K562 (cell line): ENCODE measurements around the gene ARMH1. TPM values are rescaled to one million over a fixed set of nuclear protein-coding genes. Genes with fewer than 3 reads are reported as not detected.

Source experiments
- CHD1 ChIP-seq: fragments of 200-600 bp; sonication (generic); IDR thresholded peaks from one replicate; pipeline ENCODE4 v1.6.1; 2012; ENCODE audit warnings: mild to moderate bottlenecking, moderate library complexity, low read length, inconsistent platforms
- CREB5 ChIP-seq: fragments of 250-450 bp; sonication (Bioruptor Pico); IDR thresholded peaks from 2 replicates; pipeline ENCODE4 v1.5.0; 2020; ENCODE audit warnings: mild to moderate bottlenecking
- DPF2 ChIP-seq: fragments of 450-650 bp; IDR thresholded peaks from 2 replicates; pipeline ENCODE4 v1.6.1; 2016
- HBP1 ChIP-seq: fragments of 450-650 bp; formaldehyde crosslinking; IDR thresholded peaks from 2 replicates; pipeline ENCODE4 v1.4.0; 2022; ENCODE audit warnings: missing genetic modification characterization
- HSF4 ChIP-seq: fragments of 250-450 bp; sonication (Bioruptor Pico); IDR thresholded peaks from 2 replicates; pipeline ENCODE4 v2.1.2; 2022; ENCODE audit warnings: mild to moderate bottlenecking, moderate library complexity, borderline replicate concordance
- JUNB ChIP-seq: fragments of 450-650 bp; formaldehyde crosslinking; conservative IDR thresholded peaks from 2 replicates; pipeline ENCODE4 v1.4.0; 2020; ENCODE audit warnings: mild to moderate bottlenecking
- KDM4B ChIP-seq, 2 experiments: fragments of 450-650 bp in 1 of 2; sonication (generic) in 1 of 2; IDR thresholded peaks; 2 replicates each; pipeline ENCODE4 v1.6.1; 2016 to 2017; ENCODE audit warnings: borderline replicate concordance in 2 of 2, antibody characterized with exemption in 1 of 2, low read depth in 1 of 2, mild to moderate bottlenecking in 1 of 2
- MCM7 ChIP-seq, 2 experiments: fragments of 450-650 bp; IDR thresholded peaks; 2 replicates each; pipeline ENCODE4 v1.6.1; 2016 to 2018
- NCOA1 ChIP-seq: fragments of 450-650 bp; IDR thresholded peaks from 2 replicates; pipeline ENCODE4 v1.6.1; 2016; ENCODE audit warnings: low read depth
- NFE2 ChIP-seq: IDR thresholded peaks from 2 replicates; pipeline ENCODE4 v1.6.1; 2014; ENCODE audit warnings: antibody characterized with exemption, low read depth
- PML ChIP-seq: IDR thresholded peaks from 2 replicates; pipeline ENCODE4 v1.6.1; 2012; ENCODE audit warnings: low read length, inconsistent platforms
- SOX6 ChIP-seq: fragments of 450-650 bp; IDR thresholded peaks from 2 replicates; pipeline ENCODE4 v1.6.1; 2014; ENCODE audit warnings: mild to moderate bottlenecking
- SP2 ChIP-seq: IDR thresholded peaks from 2 replicates; pipeline ENCODE4 v1.6.1; 2011; ENCODE audit warnings: mild to moderate bottlenecking, low read depth, low read length, moderate library complexity; ENCODE audit not compliant: poor library complexity, severe bottlenecking; ENCODE audit errors: extremely low read depth
- TAF1 ChIP-seq: IDR thresholded peaks from 2 replicates; pipeline ENCODE4 v1.6.1; 2011; ENCODE audit warnings: mild to moderate bottlenecking, low read length, moderate library complexity; ENCODE audit not compliant: insufficient read depth, control insufficient read depth, severe bottlenecking; ENCODE audit errors: extremely low read depth
- TBP ChIP-seq: optimal IDR thresholded peaks from 2 replicates; pipeline ENCODE3; 2011; ENCODE audit warnings: low read depth, low read length, improper control_type of control experiment
- TCF3 ChIP-seq: sonication (generic); formaldehyde crosslinking; IDR thresholded peaks from 2 replicates; pipeline ENCODE4 v1.4.0; 2020; ENCODE audit warnings: mild to moderate bottlenecking, missing genetic modification reagents
- THRAP3 ChIP-seq: fragments of 450-650 bp; IDR thresholded peaks from 2 replicates; pipeline ENCODE4 v1.6.1; 2016; ENCODE audit warnings: mild to moderate bottlenecking, inconsistent platforms, borderline replicate concordance
- ZBTB7A ChIP-seq: IDR thresholded peaks from 2 replicates; pipeline ENCODE4 v1.6.1; 2011; ENCODE audit warnings: low read depth, mild to moderate bottlenecking, low read length, moderate library complexity, borderline replicate concordance; ENCODE audit not compliant: control insufficient read depth
- ZNF197 ChIP-seq: fragments of 200-800 bp; sonication (Bioruptor generic); IDR thresholded peaks from 2 replicates; pipeline ENCODE4 v1.6.1; 2016; ENCODE audit warnings: low read depth, missing genetic modification characterization, missing compliant biosample characterization
- ZNF324 ChIP-seq: fragments of 250-450 bp; sonication (Bioruptor Pico); IDR thresholded peaks from 2 replicates; pipeline ENCODE4 v1.4.0; 2020; ENCODE audit warnings: mild to moderate bottlenecking
- polyA plus RNA-seq, 8 experiments: library from polyadenylated mRNA; depleted of rRNA in 4 of 8; stranded (reverse) in 5 of 8; unstranded in 3 of 8; fragments of >200 nt; fragmentation: Nextera tagmentation in 2 of 8; fragmentation: Illumina TruSeq in 1 of 8; extraction: Ambion mirVana in 2 of 8; extraction: Trizol in 1 of 8; gene quantifications; 2 replicates each; pipeline versions ENCODE4 v1.2.1 to v1.2.3, GENCODE V29; 2011 to 2014; ENCODE audit warnings: inconsistent platforms in 1 of 8, missing spikeins in 1 of 8
- total RNA-seq, 7 experiments: library from RNA; depleted of rRNA in 6 of 7; stranded (reverse); fragments of >200 nt in 6 of 7; fragmentation: Illumina TruSeq in 2 of 7; extraction: Trizol in 2 of 7; gene quantifications; 2 replicates each; pipeline versions ENCODE4 v1.2.1 to v1.2.3, GENCODE V29; 2011 to 2021; ENCODE audit warnings: low replicate concordance in 1 of 7
- TF ChIP-seq, protein P1 (sequence below), 2 experiments: fragments of 450-650 bp in 1 of 2; sonication (generic) in 1 of 2; formaldehyde crosslinking in 1 of 2; IDR thresholded peaks in 1 of 2; conservative IDR thresholded peaks in 1 of 2; 2 replicates each; pipeline versions ENCODE4 v1.6.1 to v1.8.1; 2016 to 2023; ENCODE audit warnings: mild to moderate bottlenecking in 2 of 2, moderate library complexity in 2 of 2, inconsistent platforms in 1 of 2, missing genetic modification reagents in 1 of 2
- TF ChIP-seq, protein P2 (sequence below): sonication (generic); formaldehyde crosslinking; IDR thresholded peaks from 2 replicates; pipeline ENCODE4 v1.8.0; 2022; ENCODE audit warnings: missing genetic modification reagents, mild to moderate bottlenecking, moderate library complexity, borderline replicate concordance

ARMH1 gene
- total and polyA plus RNA-seq, 9 of the 15 experiments (the other 6 are each of a cell fraction or from before 2014, with no cell fraction given) = 0.41 TPM; not detected in 8

DNA sequence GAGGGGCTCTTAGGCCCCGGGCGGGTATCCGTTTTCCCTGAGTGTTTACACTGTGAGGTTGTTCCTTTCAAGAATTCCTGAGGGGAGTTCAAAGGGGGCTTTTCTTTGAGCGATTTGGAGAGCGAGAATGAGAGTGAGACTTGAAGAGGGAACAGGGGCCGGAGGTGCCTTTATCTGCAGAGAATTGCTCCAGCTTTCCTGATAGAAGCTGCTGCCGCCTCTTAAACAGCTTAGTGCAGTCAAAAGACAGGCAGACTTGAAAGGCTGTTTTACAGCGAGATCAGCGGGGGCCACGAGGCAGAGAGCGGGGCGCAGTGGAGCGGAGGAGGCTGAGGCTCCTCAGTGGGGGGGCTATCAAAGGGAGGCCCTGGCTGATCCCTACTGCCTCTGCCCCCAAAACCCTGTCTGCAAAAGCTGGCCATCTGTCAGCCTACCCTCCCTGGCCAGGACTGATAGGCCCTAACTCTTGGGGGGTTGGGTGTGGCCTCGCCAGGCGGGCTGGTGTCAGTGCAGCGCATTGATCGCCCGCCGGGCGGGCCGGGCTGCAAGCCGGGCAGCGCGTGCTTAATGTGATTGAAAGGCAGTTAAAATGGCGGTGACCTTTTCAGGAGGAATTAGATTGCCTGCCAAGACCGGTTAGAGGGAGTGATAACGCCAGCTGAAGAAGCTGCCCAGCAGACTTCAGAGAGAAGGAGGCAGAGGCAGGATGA lies 36.7 kb upstream of the ARMH1 start (continued):
- peak; percentile 30; the same call in 1 of the 2 replicates for TF ChIP-seq NCOA1
- no peak for TF ChIP-seq NFE2
- no peak for TF ChIP-seq KDM4B (IDR thresholded peaks at IDR 0.05; ENCODE audit: borderline replicate concordance in 2 of 2, low read depth in 1 of 2)
- TF ChIP-seq CREB5 (CRISPR knock-in tag) = no peak
- TF ChIP-seq SOX6 = peak; percentile 43; the same call in 1 of the 2 replicates
- TF ChIP-seq PML = peak; percentile 57; the same call in 1 of the 2 replicates
- TF ChIP-seq DPF2 = peak; percentile 85
- no peak for TF ChIP-seq CHD1
- TF ChIP-seq, protein P1, sequence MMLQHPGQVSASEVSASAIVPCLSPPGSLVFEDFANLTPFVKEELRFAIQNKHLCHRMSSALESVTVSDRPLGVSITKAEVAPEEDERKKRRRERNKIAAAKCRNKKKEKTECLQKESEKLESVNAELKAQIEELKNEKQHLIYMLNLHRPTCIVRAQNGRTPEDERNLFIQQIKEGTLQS (IDR thresholded peaks at IDR 0.05) = no peak
- TF ChIP-seq, protein P1 (CRISPR knock-in tag; conservative IDR thresholded peaks at IDR 0.05) = no peak
- TF ChIP-seq THRAP3 = no peak
- no peak for TF ChIP-seq TAF1
- TF ChIP-seq, protein P2, sequence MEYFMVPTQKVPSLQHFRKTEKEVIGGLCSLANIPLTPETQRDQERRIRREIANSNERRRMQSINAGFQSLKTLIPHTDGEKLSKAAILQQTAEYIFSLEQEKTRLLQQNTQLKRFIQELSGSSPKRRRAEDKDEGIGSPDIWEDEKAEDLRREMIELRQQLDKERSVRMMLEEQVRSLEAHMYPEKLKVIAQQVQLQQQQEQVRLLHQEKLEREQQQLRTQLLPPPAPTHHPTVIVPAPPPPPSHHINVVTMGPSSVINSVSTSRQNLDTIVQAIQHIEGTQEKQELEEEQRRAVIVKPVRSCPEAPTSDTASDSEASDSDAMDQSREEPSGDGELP (CRISPR knock-in tag) = peak; percentile 80; the same call in 1 of the 2 replicates
- TF ChIP-seq ZNF197 (CRISPR knock-in tag) = no peak
- peak; percentile 18 for TF ChIP-seq TBP
- no peak for TF ChIP-seq MCM7 (IDR thresholded peaks at IDR 0.05)
- TF ChIP-seq JUNB (CRISPR knock-in tag) = no peak
- TF ChIP-seq HSF4 (CRISPR knock-in tag) = no peak
- TF ChIP-seq SP2 = no peak
- TF ChIP-seq HBP1 = no peak
- no peak for TF ChIP-seq ZNF324 (CRISPR knock-in tag)
- TF ChIP-seq ZBTB7A = peak; percentile 63; the same call in 1 of the 2 replicates
- TF ChIP-seq TCF3 (CRISPR knock-in tag) = peak; percentile 94
